KMS-11 (cell line): ENCODE measurements around the gene GPR27.

Experiments
- H2AFZ ChIP-seq: fragments of 200-600 bp; sonication (generic); 2 replicates; pipeline ENCODE4 v1.6.1; 2016; ENCODE audit warnings: antibody characterized with exemption, mixed run types, low read depth
- H3K27ac ChIP-seq: fragments of 200-600 bp; sonication (generic); 2 replicates; pipeline ENCODE4 v1.6.1; 2016; ENCODE audit warnings: mild to moderate bottlenecking, mixed run types
- H3K27me3 ChIP-seq: fragments of 200-600 bp; sonication (generic); 2 replicates; pipeline ENCODE4 v1.6.1; 2017; ENCODE audit warnings: mild to moderate bottlenecking, low read depth, mixed run types, moderate library complexity; ENCODE audit not compliant: insufficient read depth
- H3K36me3 ChIP-seq: fragments of 200-600 bp; sonication (generic); 2 replicates; pipeline ENCODE4 v1.6.1; 2017; ENCODE audit warnings: mild to moderate bottlenecking, mixed run types; ENCODE audit not compliant: insufficient read depth
- H3K4me1 ChIP-seq: fragments of 200-600 bp; sonication (generic); 2 replicates; pipeline ENCODE4 v1.6.1; 2016; ENCODE audit warnings: mild to moderate bottlenecking, low read depth, mixed run types; ENCODE audit not compliant: poor library complexity, severe bottlenecking
- H3K4me2 ChIP-seq: fragments of 200-600 bp; sonication (generic); 2 replicates; pipeline ENCODE4 v1.7.0; 2016; ENCODE audit warnings: mild to moderate bottlenecking, mixed run types
- H3K4me3 ChIP-seq: fragments of 200-600 bp; sonication (generic); IDR thresholded peaks from 2 replicates; pipeline ENCODE4 v1.6.1; 2017; ENCODE audit warnings: low read depth, low read length, mixed read lengths; ENCODE audit not compliant: insufficient read depth
- H3K79me2 ChIP-seq: fragments of 200-600 bp; sonication (generic); 2 replicates; pipeline ENCODE4 v1.6.1; 2016; ENCODE audit warnings: low read depth, mixed run types; ENCODE audit not compliant: insufficient read depth
- H3K9ac ChIP-seq: fragments of 200-600 bp; sonication (generic); 2 replicates; pipeline ENCODE4 v1.6.1; 2016; ENCODE audit warnings: mild to moderate bottlenecking, mixed run types
- H4K20me1 ChIP-seq: fragments of 200-600 bp; sonication (generic); 2 replicates; pipeline ENCODE4 v1.6.1; 2016; ENCODE audit warnings: mild to moderate bottlenecking, mixed run types; ENCODE audit not compliant: insufficient read depth
- TF ChIP-seq, protein P1 (sequence below): fragments of 200-600 bp; sonication (generic); conservative IDR thresholded peaks from 2 replicates; pipeline ENCODE4 v1.6.1; 2017; ENCODE audit warnings: low read depth, mild to moderate bottlenecking, antibody characterized with exemption, low read length, moderate library complexity, mixed read lengths

Gene GPR27

GRCh38 chr3:71760140-71760539, 6.5 kb downstream of the GPR27 start:
- TF ChIP-seq, protein P1, sequence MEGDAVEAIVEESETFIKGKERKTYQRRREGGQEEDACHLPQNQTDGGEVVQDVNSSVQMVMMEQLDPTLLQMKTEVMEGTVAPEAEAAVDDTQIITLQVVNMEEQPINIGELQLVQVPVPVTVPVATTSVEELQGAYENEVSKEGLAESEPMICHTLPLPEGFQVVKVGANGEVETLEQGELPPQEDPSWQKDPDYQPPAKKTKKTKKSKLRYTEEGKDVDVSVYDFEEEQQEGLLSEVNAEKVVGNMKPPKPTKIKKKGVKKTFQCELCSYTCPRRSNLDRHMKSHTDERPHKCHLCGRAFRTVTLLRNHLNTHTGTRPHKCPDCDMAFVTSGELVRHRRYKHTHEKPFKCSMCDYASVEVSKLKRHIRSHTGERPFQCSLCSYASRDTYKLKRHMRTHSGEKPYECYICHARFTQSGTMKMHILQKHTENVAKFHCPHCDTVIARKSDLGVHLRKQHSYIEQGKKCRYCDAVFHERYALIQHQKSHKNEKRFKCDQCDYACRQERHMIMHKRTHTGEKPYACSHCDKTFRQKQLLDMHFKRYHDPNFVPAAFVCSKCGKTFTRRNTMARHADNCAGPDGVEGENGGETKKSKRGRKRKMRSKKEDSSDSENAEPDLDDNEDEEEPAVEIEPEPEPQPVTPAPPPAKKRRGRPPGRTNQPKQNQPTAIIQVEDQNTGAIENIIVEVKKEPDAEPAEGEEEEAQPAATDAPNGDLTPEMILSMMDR: no peak
- no peaks in the 10 kb centered on the region for H3K36me3 ChIP-seq
- no peak overlapping the region for H2AFZ ChIP-seq
- no peaks in the 10 kb centered on the region for H3K27me3 ChIP-seq
- H3K9ac ChIP-seq: no peak overlapping the region
- no peak overlapping the region for H3K27ac ChIP-seq
- no peaks in the 10 kb centered on the region for H3K79me2 ChIP-seq
- H3K4me3 ChIP-seq: no peak overlapping the region
- H3K4me1 ChIP-seq: no peaks in the 10 kb centered on the region
- no peak overlapping the region for H3K4me2 ChIP-seq
- H4K20me1 ChIP-seq: no peaks in the 10 kb centered on the region

DNA sequence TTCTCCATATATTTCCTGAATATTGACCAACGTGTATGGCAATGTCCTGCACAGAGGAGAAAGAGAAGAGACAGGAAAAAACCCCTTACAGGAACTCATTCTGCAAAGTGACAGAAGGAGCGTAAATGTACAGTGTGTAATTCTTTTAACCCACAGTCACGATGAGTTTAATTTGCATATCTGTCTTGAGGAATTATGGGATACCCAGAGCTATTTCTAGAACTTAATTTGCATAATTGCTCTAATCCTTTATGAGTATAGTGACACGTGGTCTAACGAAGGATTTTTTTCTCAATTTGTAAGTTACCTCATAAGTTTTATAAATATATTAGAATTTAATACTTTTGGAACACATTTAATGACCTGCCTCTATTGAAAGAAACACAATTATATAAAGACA, 9.8 kb downstream of the GPR27 start:
- Histone ChIP-seq H3K27me3 (no peaks in the 10 kb centered on the region), H2AFZ (no peak overlapping the region), H3K27ac (no peak overlapping the region), H3K79me2 (no peaks in the 10 kb centered on the region), H3K4me3 (no peak overlapping the region), H4K20me1 (no peaks in the 10 kb centered on the region), H3K4me2 (no peak overlapping the region), H3K36me3 (no peaks in the 10 kb centered on the region), H3K4me1 (no peaks in the 10 kb centered on the region), H3K9ac (no peak overlapping the region)
- TF ChIP-seq, protein P1: no peak

DNA sequence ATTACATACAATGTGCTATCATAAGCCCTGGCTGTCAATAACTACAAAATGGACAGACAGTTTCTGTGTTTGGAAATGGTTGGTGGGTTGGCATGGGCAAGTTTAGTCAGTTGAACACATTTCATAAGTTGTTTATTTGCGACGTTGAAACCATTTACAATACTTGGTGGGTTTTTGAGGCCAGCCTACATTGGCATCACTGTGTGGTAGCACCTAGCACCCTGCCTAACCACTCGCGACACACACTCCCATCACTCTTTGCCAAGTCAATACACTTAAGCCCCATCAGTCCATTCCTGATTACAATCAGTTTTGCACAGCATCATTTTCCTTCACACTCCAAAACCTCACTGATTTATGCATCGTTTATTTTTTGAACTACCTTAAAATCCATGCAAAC, 17.5 kb downstream of the GPR27 start:
- H3K36me3 ChIP-seq: no peaks in the 10 kb centered on the region
- H3K4me3 ChIP-seq: no peak overlapping the region
- no peaks in the 10 kb centered on the region for H3K27me3 ChIP-seq
- no peaks in the 10 kb centered on the region for H3K4me1 ChIP-seq
- H4K20me1 ChIP-seq: no peaks in the 10 kb centered on the region
- no peak overlapping the region for H3K27ac ChIP-seq
- no peaks in the 10 kb centered on the region for H3K79me2 ChIP-seq
- no peak overlapping the region for H3K9ac ChIP-seq
- no peak overlapping the region for H2AFZ ChIP-seq
- no peak overlapping the region for H3K4me2 ChIP-seq
- TF ChIP-seq, protein P1: no peak

DNA sequence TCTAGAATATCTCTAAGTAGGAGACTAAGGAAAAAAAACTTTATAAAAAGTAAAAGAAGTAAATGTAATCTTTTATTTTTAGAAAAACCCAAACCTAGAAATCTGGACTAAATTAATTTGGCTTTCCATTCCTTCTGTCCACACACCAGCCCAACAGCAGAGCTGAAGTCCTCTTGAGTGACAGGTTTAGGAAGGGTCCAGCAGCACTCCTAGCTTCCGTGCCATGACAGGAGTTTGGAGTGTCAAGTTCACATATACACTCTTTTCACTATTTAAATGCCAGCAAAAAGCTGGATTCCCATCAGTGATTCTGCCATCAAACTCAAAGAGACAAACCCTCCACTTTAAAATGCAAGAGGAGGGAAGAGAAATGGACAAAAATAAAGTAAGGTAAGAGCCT, 18.2 kb downstream of the GPR27 start:
- no peak overlapping the region for H3K4me3 ChIP-seq
- no peaks in the 10 kb centered on the region for H3K36me3 ChIP-seq
- H3K4me2 ChIP-seq: no peak overlapping the region
- no peak overlapping the region for H2AFZ ChIP-seq
- no peaks in the 10 kb centered on the region for H3K4me1 ChIP-seq
- no peaks in the 10 kb centered on the region for H3K79me2 ChIP-seq
- H3K27ac ChIP-seq: no peak overlapping the region
- no peaks in the 10 kb centered on the region for H3K27me3 ChIP-seq
- H3K9ac ChIP-seq: no peak overlapping the region
- TF ChIP-seq, protein P1: no peak
- H4K20me1 ChIP-seq: no peaks in the 10 kb centered on the region
